HepG2 (cell line): ENCODE measurements around the gene ARHGDIA. TPM values are rescaled to one million over a fixed set of nuclear protein-coding genes. Genes with fewer than 3 reads are reported as not detected.
A peak's percentile ranks its signal among the peaks of the same experiment; 100 is the strongest.

Experiments
- BRD4 ChIP-seq: sonication (generic); formaldehyde crosslinking; IDR thresholded peaks from 2 replicates; pipeline ENCODE4 v1.4.0; 2020; ENCODE audit warnings: missing genetic modification reagents
- DMAP1 ChIP-seq: IDR thresholded peaks from 2 replicates; pipeline ENCODE4 v1.6.1; 2016
- SIX1 ChIP-seq: sonication (generic); formaldehyde crosslinking; IDR thresholded peaks from 2 replicates; pipeline ENCODE4 v1.4.0; 2020; ENCODE audit warnings: missing genetic modification reagents, borderline replicate concordance
- ZNF326 ChIP-seq: sonication (generic); formaldehyde crosslinking; IDR thresholded peaks from 2 replicates; pipeline ENCODE4 v1.4.0; 2020; ENCODE audit warnings: missing genetic modification reagents, borderline replicate concordance
- ZNF761 ChIP-seq: sonication (generic); formaldehyde crosslinking; conservative IDR thresholded peaks from 2 replicates; pipeline ENCODE4 v1.4.0; 2020; ENCODE audit warnings: mild to moderate bottlenecking, missing genetic modification reagents
- polyA plus RNA-seq, 8 experiments: library from polyadenylated mRNA; depleted of rRNA in 3 of 8; stranded (reverse) in 7 of 8; unstranded in 1 of 8; fragments of >200 nt; fragmentation: Illumina TruSeq in 4 of 8; extraction: Trizol in 4 of 8; gene quantifications; 2 replicates each; pipeline versions ENCODE4 v1.2.1 to v1.2.3, GENCODE V29; 2011 to 2016; ENCODE audit warnings: low read depth in 4 of 8, missing spikeins in 1 of 8, mixed read lengths in 1 of 8; ENCODE audit not compliant: insufficient read depth in 1 of 8
- total RNA-seq, 5 experiments: library from RNA; depleted of rRNA; stranded (reverse); fragments of >200 nt; fragmentation: Illumina TruSeq; extraction: Trizol; gene quantifications; 2 replicates each; pipeline ENCODE4 v1.2.3, GENCODE V29; 2016; ENCODE audit warnings: low read depth in 1 of 5
- TF ChIP-seq, protein P1 (sequence below): IDR thresholded peaks from 2 replicates; pipeline ENCODE4 v1.6.1; 2016; ENCODE audit warnings: low read depth, missing genetic modification reagents, missing compliant biosample characterization
- TF ChIP-seq, protein P2 (sequence below): sonication (generic); formaldehyde crosslinking; IDR thresholded peaks from 2 replicates; pipeline ENCODE4 v1.5.0; 2020; ENCODE audit warnings: missing genetic modification reagents, mild to moderate bottlenecking, borderline replicate concordance
- TF ChIP-seq, protein P3 (sequence below): sonication (generic); formaldehyde crosslinking; IDR thresholded peaks from 2 replicates; pipeline ENCODE4 v1.8.0; 2022; ENCODE audit warnings: missing genetic modification reagents, mild to moderate bottlenecking, borderline replicate concordance
- TF ChIP-seq, protein P4 (sequence below): sonication (generic); formaldehyde crosslinking; IDR thresholded peaks from 2 replicates; pipeline ENCODE4 v1.4.0; 2020; ENCODE audit warnings: missing genetic modification reagents, mild to moderate bottlenecking, borderline replicate concordance
- TF ChIP-seq, protein P5 (sequence below): sonication (generic); formaldehyde crosslinking; IDR thresholded peaks from one replicate; pipeline ENCODE4 v1.5.1; 2020; ENCODE audit warnings: mild to moderate bottlenecking, missing genetic modification reagents; ENCODE audit errors: not compliant biosample characterization

Gene ARHGDIA
- total and polyA plus RNA-seq, 2 of the 13 experiments (the other 11 are each of a cell fraction or from before 2014, with no cell fraction given), result 40.0 to 64.0 TPM

DNA sequence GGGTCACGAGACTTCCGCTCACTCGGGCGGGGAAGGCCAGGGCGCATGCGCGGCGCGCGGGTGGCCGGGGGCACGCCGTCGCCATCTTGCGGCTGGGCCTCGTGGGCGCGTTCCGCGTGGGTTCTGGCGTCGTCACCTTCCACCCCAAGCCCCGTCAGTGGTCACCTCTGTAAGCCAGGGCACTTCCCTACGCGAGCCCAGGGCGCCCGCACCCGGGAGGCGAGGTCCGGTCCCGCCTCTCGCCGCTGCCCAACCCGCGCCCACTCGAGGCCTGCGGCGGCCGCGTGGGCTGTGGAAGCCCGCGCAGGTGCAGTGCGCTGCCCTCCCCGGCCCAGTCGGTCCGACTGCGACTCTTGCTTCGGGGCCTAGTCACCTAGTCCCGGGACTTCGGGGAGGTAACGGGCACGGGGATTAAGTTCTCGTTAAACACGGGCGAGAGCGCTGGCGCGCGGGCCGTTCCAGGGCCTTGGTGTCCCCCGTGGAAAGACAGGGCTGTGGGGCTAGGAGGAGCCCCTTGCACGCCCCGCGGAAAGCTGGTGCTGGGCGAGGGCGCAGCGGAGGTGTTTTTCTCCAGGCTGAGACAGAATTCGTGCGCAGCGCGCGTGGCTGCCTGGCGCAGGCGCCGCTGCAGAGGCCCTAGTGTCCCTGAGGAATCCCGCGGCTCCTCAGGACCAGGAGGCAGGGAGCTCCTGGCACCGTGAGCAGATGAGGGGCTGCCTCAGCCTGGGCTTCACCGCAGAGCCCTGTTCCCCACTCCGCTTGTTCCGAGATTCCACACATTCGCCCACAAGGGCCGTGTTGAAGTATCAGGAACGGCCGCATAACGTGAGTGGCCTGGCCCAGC lies 472 bp upstream of the ARHGDIA start (continued):
- TF ChIP-seq, protein P1, sequence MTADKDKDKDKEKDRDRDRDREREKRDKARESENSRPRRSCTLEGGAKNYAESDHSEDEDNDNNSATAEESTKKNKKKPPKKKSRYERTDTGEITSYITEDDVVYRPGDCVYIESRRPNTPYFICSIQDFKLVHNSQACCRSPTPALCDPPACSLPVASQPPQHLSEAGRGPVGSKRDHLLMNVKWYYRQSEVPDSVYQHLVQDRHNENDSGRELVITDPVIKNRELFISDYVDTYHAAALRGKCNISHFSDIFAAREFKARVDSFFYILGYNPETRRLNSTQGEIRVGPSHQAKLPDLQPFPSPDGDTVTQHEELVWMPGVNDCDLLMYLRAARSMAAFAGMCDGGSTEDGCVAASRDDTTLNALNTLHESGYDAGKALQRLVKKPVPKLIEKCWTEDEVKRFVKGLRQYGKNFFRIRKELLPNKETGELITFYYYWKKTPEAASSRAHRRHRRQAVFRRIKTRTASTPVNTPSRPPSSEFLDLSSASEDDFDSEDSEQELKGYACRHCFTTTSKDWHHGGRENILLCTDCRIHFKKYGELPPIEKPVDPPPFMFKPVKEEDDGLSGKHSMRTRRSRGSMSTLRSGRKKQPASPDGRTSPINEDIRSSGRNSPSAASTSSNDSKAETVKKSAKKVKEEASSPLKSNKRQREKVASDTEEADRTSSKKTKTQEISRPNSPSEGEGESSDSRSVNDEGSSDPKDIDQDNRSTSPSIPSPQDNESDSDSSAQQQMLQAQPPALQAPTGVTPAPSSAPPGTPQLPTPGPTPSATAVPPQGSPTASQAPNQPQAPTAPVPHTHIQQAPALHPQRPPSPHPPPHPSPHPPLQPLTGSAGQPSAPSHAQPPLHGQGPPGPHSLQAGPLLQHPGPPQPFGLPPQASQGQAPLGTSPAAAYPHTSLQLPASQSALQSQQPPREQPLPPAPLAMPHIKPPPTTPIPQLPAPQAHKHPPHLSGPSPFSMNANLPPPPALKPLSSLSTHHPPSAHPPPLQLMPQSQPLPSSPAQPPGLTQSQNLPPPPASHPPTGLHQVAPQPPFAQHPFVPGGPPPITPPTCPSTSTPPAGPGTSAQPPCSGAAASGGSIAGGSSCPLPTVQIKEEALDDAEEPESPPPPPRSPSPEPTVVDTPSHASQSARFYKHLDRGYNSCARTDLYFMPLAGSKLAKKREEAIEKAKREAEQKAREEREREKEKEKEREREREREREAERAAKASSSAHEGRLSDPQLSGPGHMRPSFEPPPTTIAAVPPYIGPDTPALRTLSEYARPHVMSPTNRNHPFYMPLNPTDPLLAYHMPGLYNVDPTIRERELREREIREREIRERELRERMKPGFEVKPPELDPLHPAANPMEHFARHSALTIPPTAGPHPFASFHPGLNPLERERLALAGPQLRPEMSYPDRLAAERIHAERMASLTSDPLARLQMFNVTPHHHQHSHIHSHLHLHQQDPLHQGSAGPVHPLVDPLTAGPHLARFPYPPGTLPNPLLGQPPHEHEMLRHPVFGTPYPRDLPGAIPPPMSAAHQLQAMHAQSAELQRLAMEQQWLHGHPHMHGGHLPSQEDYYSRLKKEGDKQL (CRISPR knock-in tag), result no peak; the same call in 1 of the 2 replicates
- TF ChIP-seq, protein P2, sequence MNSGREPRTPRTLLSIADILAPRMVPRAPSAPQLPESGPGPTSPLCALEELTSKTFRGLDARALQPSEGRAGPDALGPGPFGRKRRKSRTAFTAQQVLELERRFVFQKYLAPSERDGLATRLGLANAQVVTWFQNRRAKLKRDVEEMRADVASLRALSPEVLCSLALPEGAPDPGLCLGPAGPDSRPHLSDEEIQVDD (CRISPR knock-in tag), result peak; percentile 99; the same call in 1 of the 2 replicates
- TF ChIP-seq ZNF326 (CRISPR knock-in tag), result peak; percentile 74
- TF ChIP-seq DMAP1, result peak; percentile 98
- no peak for TF ChIP-seq SIX1 (CRISPR knock-in tag)
- TF ChIP-seq, protein P3, sequence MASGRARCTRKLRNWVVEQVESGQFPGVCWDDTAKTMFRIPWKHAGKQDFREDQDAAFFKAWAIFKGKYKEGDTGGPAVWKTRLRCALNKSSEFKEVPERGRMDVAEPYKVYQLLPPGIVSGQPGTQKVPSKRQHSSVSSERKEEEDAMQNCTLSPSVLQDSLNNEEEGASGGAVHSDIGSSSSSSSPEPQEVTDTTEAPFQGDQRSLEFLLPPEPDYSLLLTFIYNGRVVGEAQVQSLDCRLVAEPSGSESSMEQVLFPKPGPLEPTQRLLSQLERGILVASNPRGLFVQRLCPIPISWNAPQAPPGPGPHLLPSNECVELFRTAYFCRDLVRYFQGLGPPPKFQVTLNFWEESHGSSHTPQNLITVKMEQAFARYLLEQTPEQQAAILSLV (CRISPR knock-in tag), result peak; percentile 98
- peak; percentile 91 for TF ChIP-seq BRD4
- TF ChIP-seq, protein P4, sequence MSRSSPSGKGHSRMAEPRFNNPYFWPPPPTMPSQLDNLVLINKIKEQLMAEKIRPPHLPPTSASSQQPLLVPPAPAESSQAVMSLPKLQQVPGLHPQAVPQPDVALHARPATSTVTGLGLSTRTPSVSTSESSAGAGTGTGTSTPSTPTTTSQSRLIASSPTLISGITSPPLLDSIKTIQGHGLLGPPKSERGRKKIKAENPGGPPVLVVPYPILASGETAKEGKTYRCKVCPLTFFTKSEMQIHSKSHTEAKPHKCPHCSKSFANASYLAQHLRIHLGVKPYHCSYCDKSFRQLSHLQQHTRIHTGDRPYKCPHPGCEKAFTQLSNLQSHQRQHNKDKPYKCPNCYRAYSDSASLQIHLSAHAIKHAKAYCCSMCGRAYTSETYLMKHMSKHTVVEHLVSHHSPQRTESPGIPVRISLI (CRISPR knock-in tag), result peak; percentile 59; the same call in 1 of the 2 replicates
- TF ChIP-seq ZNF761 (CRISPR knock-in tag), result peak; percentile 92
- TF ChIP-seq, protein P5, sequence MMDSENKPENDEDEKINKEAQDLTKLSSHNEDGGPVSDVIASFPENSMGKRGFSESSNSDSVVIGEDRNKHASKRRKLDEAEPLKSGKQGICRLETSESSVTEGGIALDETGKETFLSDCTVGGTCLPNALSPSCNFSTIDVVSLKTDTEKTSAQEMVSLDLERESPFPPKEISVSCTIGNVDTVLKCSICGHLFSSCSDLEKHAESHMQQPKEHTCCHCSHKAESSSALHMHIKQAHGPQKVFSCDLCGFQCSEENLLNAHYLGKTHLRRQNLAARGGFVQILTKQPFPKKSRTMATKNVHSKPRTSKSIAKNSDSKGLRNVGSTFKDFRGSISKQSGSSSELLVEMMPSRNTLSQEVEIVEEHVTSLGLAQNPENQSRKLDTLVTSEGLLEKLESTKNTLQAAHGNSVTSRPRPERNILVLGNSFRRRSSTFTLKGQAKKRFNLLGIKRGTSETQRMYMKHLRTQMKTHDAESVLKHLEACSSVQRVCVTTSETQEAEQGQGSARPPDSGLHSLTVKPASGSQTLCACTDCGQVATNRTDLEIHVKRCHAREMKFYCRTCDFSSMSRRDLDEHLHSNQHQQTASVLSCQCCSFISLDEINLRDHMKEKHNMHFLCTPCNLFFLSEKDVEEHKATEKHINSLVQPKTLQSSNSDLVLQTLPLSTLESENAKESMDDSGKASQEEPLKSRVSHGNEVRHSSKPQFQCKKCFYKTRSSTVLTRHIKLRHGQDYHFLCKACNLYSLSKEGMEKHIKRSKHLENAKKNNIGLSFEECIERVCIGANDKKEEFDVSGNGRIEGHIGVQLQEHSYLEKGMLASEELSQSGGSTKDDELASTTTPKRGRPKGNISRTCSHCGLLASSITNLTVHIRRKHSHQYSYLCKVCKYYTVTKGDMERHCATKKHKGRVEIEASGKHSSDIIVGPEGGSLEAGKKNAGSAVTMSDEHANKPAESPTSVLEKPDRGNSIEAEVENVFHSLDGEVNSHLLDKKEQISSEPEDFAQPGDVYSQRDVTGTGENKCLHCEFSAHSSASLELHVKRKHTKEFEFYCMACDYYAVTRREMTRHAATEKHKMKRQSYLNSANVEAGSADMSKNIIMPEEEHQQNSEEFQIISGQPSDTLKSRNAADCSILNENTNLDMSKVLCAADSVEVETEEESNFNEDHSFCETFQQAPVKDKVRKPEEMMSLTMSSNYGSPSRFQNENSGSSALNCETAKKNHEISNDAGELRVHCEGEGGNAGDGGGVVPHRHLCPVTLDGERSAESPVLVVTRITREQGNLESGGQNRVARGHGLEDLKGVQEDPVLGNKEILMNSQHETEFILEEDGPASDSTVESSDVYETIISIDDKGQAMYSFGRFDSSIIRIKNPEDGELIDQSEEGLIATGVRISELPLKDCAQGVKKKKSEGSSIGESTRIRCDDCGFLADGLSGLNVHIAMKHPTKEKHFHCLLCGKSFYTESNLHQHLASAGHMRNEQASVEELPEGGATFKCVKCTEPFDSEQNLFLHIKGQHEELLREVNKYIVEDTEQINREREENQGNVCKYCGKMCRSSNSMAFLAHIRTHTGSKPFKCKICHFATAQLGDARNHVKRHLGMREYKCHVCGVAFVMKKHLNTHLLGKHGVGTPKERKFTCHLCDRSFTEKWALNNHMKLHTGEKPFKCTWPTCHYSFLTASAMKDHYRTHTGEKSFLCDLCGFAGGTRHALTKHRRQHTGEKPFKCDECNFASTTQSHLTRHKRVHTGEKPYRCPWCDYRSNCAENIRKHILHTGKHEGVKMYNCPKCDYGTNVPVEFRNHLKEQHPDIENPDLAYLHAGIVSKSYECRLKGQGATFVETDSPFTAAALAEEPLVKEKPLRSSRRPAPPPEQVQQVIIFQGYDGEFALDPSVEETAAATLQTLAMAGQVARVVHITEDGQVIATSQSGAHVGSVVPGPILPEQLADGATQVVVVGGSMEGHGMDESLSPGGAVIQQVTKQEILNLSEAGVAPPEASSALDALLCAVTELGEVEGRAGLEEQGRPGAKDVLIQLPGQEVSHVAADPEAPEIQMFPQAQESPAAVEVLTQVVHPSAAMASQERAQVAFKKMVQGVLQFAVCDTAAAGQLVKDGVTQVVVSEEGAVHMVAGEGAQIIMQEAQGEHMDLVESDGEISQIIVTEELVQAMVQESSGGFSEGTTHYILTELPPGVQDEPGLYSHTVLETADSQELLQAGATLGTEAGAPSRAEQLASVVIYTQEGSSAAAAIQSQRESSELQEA (CRISPR knock-in tag), result peak; percentile 84
